GM18907 (cell line): ENCODE measurements around the gene NPY2R.

Experiments used
- ATAC-seq: cut with Tn5 transposase; IDR thresholded peaks from one replicate; pipeline ENCODE4 v1.9.1; 2021; ENCODE audit warnings: mild to moderate bottlenecking, moderate library complexity; ENCODE audit not compliant: unreplicated experiment

Gene NPY2R

DNA sequence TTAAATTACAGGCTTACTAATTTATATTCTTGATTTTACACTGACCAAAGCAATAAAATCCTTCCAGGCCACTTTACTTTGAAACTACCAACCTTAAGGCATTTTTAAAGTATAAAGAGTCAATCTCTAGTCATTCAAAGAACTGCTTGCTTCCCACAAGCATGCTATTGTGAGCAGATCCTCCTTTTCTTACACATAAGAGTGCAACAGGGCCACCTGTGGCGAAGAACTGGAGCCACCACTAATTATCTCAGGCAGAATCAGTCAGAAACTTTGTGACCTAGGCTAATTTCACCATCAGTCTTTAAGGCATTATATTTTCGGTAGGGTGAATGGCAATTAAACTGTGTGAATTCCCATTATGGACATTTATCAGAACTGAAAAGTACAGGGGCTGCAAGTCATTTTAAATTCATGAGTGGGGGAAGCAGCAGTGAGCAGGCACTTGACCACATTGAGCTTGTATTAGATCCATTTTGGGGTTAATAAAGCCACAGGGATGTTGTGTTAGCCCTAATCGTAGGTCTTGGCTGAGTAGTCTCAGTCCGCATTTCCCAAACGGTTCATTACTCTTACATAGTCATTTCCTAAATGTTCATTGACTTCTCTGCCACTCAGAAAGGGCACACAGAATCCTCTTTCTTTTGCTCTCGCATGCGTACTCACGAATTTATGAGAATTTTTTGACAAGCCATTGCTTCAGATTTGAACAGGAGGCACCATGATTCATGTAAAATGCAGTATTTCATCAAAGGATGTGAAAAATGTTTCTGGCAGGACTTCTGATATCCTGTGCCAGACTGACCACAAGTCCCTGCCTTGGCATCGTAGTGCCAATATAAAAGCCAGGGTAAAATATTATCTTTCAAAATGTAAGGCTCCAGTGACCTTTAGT is 39.8 kb downstream of the NPY2R start:
- no peak for ATAC-seq

DNA sequence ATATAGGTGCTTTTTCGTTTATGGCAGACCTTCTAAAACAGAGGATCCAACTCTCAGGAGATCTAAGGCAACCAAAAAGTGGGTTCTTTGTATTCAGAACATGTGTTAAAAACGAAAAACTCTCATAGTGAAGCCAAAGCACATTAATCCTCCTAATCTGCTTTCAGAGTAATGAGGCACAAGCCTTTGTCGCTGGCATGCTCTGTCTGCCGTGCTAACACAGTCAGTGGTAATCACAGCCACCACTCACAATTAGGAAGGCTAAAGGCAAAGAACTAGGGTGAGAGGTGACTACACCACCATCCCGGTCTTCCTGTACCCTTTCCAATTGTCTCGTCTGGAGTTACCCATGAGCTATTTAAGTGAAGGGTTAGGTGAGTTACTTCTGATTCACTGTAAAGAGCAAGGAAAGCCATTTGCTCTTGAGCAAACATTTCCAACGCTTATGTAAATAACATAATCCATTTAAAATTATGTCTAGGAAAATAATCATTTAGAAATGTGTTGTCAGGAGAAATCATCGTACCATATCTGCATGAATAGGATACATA is 40.7 kb downstream of the NPY2R start:
- ATAC-seq = no peak

DNA sequence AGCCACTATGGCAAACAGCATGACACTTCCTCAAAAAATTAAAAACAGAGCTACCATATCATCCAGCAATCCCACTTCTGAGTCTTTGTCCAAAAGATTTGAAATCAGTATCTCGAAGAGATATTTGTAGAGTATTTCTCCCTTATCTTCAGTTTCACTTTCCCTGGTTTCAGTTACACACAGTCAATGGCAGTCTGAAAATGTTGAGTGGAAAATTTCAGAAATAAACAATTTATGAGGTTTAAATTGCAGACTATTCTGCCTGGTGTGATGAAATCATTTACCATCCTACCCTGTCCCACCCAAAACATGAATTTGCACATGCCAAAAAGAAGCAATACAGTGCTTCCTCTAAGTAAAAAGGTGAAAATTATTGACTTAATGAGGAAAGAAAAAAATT is 43.9 kb downstream of the NPY2R start:
- ATAC-seq = no peak

DNA sequence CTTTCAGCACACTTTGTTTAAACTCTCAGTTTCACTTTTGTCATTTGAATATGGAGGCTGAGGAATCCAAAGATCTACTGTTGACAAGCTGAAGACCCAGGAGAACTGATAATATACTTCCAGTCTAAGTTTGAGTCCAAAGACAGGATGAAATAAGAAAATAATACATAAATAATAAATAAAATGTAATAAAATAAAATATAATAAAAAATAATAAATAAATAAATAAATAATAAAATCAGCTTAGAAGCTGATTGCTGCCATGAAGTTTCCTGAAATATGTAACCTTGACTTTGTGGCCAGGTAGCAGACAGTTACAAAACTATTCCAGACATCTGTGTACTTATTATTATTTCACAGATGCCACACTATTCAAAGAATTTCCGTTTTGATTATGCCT is 55.0 kb downstream of the NPY2R start:
- no peak for ATAC-seq

DNA sequence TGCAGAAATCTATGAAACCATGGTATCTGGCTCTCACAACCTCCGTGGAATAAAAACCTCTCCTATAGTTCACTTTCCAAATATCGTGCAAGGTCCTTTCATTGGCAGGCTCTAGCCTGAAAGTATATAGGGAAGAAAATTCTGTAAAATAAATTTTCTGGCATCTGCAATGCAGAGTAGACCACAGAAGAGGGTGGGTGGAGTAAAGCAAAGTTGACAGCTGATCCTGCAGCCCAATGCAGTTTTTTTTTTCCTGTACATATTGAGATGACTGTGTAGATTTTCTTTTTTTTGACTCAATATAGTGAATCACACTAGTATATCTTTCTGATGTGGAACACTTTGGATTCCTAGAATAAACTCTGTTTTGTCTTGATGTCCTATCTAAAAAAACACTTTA is 56.7 kb downstream of the NPY2R start:
- ATAC-seq = no peak
